ENCODE data around the gene ASTL.

Gene ASTL

GRCh38 chr2:96124406-96125265 is 13.7 kb downstream of the ASTL start:
- DNase-seq, result no peak

- DNase-seq, result no peak
These were observed 14.4 kb downstream of the ASTL start for GRCh38 chr2:96123936-96124335.

- no peak for DNase-seq
These were observed 15.0 kb downstream of the ASTL start for GRCh38 chr2:96123290-96123689.

DNA sequence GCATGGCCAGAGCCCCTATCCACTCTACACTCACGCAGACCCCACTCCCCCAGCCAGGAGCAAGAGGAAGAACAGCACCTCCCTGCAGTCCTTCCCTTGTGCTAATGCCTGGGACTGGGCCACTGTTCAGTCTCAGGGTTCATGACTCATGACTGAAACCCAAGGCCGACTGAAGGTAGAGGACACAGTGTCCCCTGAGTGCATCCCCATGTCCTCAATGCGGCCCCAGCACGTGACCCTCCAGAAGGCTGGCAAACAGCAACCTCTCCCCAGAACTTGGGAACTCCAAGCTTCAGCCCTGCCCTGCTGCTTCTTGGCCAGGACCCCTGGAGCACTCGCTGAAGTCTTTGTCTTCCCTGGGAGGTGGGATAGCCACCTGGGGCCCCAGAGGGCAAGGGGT is 15.9 kb downstream of the ASTL start:
- DNase-seq, result no peak

DNA sequence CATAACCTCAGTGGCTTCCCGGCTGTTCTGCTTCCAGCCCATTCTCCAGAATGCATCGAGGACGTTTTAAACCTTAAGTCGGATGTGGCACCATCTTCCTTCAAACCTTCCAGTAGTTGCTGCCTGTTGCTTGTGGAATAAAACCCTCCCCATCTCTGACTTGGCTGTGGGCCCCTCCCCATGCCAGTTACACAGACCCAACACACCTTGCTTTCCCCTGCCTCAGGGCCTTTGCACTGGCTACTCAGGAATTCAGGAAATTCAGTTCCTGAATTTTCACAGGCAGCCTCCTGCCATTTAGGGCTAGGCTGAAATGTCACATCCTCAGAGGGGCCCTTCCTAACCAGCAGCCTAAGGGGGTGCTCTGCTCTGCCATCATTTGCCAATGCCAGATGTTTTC is 16.9 kb downstream of the ASTL start:
- no peak for DNase-seq

DNA sequence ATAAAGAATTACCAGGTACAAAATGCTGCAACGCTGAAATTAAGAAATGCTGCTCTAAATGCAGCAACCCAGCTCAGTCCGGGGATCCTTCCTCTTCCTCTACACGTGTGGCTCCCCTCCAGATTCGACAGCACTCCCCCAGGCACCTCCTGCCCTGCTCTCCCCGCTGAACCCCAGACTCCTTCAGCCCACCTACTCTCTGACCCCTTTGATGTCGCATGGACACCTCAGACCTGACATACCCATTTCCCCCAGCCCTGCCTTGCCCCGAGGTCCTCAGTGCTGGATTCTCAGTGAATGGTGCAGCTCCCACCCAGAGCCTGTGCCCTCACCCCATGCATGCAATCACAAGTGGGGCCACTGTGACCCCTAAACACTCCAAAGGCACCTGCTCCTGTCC is 17.3 kb downstream of the ASTL start:
- DNase-seq, result no peak

DNA sequence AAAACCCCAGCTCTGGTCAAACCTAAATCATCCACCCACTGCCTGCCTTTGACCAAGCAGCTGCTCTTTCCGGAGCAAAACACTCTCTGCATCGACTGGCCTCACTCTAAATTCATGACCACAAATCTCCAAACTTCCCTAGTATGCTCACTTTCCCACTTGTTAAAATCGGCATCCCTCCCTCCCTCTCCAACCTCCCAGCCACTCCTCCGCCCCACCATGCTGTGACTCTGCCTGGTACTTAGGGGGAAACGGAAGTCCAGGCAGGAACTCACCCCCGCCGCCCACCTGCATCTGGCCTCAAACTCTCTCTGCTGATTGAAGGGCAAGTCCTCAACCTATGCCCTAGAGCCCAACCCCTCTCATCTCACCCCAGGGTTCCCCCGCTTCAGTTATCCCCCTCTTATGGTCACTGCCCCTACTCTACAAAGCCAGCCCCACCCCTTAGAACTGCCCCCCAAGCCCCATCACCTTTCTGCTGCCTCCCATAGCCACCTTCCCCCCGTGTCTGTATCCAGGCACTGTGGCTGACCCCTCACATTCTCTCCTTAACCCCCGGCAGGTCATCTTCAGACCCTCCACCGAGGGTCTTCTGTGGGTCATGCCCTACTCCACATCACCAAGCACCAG is 18.1 kb downstream of the ASTL start:
- no peak for DNase-seq

GRCh38 chr2:96119389-96119751 is 18.9 kb downstream of the ASTL start:
- DNase-seq, result no peak

GRCh38 chr2:96118698-96119388 is 19.5 kb downstream of the ASTL start:
- DNase-seq, result no peak

GRCh38 chr2:96117701-96118588 is 20.4 kb downstream of the ASTL start:
- no peak for DNase-seq

DNA sequence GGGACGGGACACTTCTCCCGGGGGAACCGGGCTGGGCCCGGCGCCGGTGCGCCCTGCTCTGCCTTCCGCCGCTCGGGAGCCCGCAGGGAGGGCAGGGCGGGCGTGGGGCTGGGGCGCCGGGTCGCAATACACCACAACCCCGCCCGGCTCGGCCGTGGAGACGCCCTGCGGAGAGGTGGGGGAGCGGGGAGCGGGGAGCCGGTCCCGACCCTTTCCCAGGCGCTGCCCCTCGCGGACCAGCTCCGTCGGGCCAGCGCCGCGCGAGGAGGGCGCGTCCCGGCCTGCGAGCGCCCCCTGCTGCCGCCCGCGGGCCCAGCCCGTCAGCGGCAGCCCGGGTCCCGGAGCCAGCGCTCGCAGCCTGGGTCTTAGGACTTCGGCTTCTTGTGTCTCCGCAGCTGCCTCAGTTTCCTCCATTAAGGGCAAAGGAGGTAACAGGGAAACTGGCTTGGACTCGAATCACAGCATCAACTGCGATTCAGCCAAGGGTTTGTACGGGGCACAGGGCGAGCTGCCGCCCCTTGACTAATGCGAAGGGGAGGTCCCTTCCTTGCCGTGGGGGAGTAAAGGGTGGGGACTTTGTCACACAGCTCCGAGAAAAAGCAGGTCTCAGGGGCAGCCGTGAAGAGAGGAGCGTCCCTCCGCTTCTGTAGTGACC is 21.3 kb downstream of the ASTL start:
- peak; percentile 26 for DNase-seq

GRCh38 chr2:96116424-96116878 is 21.9 kb downstream of the ASTL start, which contains the start of gene ADRA2B:
Gene ADRA2B, minus strand, starts transcription at chr2:96116571. Its CDS starts 422 bp downstream, at chr2:96116149.
- DNase-seq, result peak; percentile 33

- DNase-seq, result no peak
These were observed 22.5 kb downstream of the ASTL start for GRCh38 chr2:96115631-96116423.

DNA sequence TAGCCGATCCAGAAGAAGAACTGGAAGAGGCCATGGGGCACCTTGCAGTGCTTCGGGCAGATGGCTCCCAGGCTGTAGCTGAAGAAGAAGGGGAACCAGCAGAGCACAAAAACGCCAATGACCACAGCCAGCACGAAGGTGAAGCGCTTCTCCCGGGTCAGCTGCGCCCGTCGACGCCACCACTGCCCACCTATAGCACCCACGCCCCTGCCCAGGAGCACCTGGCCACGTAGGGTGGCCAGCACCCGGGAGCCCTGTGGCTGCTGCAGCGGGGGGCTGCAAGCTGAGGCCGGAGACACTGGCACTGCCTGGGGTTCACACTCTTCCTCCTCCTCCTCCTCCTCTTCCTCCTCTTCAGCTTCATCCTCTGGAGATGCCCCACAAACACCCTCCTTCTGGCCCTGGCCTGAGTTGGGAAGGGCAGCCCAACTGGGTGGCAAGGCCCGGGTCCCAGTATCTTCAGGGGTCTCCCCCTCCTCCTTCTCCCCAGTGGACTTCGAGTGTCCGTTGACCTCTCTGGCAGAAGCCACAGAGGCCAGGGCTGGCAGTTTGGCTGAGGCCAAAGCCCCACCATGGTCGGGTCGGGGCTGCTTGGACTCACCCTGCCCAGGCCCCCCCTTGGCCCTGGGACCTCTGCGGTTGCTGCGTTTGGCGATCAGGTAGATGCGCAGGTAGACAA is 23.3 kb downstream of the ASTL start:
- no peak for DNase-seq

DNA sequence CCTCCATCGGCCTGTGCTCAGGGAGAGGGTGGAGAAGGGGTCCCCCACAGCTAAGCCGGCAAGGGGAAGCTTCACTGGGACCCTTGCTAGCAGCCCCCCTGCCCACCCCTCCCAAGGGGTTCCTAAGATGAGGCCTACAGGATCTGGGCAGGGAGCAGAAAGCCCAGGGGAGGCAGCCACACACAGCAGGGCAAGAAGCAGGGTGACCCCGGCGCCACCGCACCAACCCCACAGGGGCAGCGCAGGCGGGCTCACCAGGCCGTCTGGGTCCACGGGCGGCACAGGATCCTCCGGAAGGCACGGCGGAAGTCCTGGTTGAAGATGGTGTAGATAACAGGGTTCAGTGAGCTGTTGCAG is 23.8 kb downstream of the ASTL start:
- no peak for DNase-seq

GRCh38 chr2:96113951-96114350 is 24.4 kb downstream of the ASTL start:
- DNase-seq, result no peak

- DNase-seq, result no peak
These were observed 25.0 kb downstream of the ASTL start for GRCh38 chr2:96113367-96113677.

DNA sequence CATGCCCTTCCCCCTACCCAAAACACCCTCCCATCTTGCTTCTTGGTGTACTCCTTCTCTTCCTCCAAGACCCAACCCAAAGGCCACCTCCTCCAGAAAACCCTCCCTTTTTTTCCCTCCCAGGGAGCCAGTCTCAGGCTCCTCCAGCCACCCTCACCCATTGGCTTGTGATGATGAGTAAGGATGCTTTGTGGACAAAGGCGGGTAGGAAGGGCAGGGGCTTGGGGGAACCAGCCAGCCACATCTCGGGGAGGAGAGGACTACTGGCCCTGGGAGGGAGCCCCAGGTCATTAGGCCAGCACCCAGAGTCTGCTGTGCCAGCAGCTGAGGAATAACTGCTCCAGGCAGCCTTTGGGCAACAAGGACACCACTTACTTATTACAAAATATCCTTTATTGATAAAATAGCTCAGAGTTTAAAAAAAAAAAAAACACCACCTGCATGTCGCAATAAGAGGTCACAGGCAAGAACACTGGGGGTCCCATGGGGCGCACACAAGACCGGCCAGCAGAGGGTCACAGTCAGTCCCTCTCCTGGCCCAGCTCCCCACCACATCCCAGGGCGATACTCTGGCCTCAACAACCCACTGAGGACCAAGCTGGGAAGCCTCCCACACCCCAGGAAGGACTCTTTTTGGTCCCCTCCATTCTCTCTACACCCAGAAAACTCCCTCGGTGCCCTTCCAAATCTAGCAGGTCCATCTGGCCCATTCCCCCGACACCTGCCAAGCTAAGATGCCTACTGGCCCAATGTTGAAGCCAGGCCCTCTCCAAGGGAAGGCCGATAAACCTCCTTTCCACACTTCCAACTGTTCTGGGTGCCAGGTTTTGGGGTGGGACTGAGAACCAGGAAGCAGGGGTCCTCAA is 25.6 kb downstream of the ASTL start:
- no peak for DNase-seq

GRCh38 chr2:96111823-96112500 is 26.3 kb downstream of the ASTL start:
- no peak for DNase-seq

Data from NCI-H2227 treated with DMSO at 0.1 percent for 48 hours (cell line).